IPS DF 4.7 (cell line): ENCODE results near the gene PDXK.

Source experiments
- DNase-seq: peaks from one replicate; pipeline ENCODE4 v3.0.0-alpha.2; 2013; ENCODE audit warnings: low spot score; ENCODE audit errors: extremely low read depth

Gene PDXK

GRCh38 chr21:43723648-43724047, 4.7 kb downstream of the PDXK start:
- DNase-seq, result no peak

GRCh38 chr21:43726686-43727518, 8.0 kb downstream of the PDXK start:
- no peak for DNase-seq

- no peak for DNase-seq
These were observed 8.7 kb downstream of the PDXK start for GRCh38 chr21:43727519-43728153.

GRCh38 chr21:43728154-43728466, 9.2 kb downstream of the PDXK start:
- DNase-seq, result no peak

- DNase-seq, result no peak
These were observed 9.8 kb downstream of the PDXK start for GRCh38 chr21:43728467-43729390.

GRCh38 chr21:43731476-43731875, 12.5 kb downstream of the PDXK start:
- no peak for DNase-seq

- DNase-seq, result no peak
These were observed 13.2 kb downstream of the PDXK start for GRCh38 chr21:43731891-43732711.

GRCh38 chr21:43733060-43733459, 14.1 kb downstream of the PDXK start:
- no peak for DNase-seq

- DNase-seq, result no peak
These were observed 14.7 kb downstream of the PDXK start for GRCh38 chr21:43733529-43734071.

GRCh38 chr21:43734131-43734927, 15.4 kb downstream of the PDXK start:
- no peak for DNase-seq

- no peak for DNase-seq
These were observed 15.9 kb downstream of the PDXK start for GRCh38 chr21:43734928-43735229.

GRCh38 chr21:43735236-43736091, 16.5 kb downstream of the PDXK start:
- DNase-seq, result no peak

- no peak for DNase-seq
These were observed 17.4 kb downstream of the PDXK start for GRCh38 chr21:43736224-43736883.

- DNase-seq, result no peak
These were observed 18.4 kb downstream of the PDXK start for GRCh38 chr21:43737158-43737950.

GRCh38 chr21:43739621-43740435, 20.9 kb downstream of the PDXK start:
- DNase-seq, result no peak

GRCh38 chr21:43740497-43741156, 21.7 kb downstream of the PDXK start:
- no peak for DNase-seq
